ENCODE results near the gene CEP295NL.

- no peak for TF ChIP-seq CTCF (conservative IDR thresholded peaks at IDR 0.05; ENCODE audit: low read depth, low read length)
- TF ChIP-seq EZH2 (IDR thresholded peaks at IDR 0.05; ENCODE audit: low read length, unreplicated experiment) = no peak
- no peak for TF ChIP-seq EZH2phosphoT487 (IDR thresholded peaks at IDR 0.05; ENCODE audit: borderline replicate concordance, low read length)
These were observed 41.0 kb upstream of the CEP295NL start for GRCh38 chr17:78944026-78944425.
